A673 (cell line): Measurements from ENCODE around the gene FARP1.

ENCODE experiments used
- EZH2 ChIP-seq: fragments of 200-600 bp; sonication (generic); IDR thresholded peaks from 2 replicates; pipeline ENCODE4 v1.6.1; 2017; ENCODE audit warnings: borderline replicate concordance, low read depth, mild to moderate bottlenecking, mixed read lengths, antibody characterized with exemption, low read length; ENCODE audit not compliant: poor library complexity, severe bottlenecking
- TF ChIP-seq, protein P1 (sequence below): fragments of 300-800, 200-600 bp; sonication (generic); conservative IDR thresholded peaks from 2 replicates; pipeline ENCODE4 v1.5.1; 2017; ENCODE audit warnings: low read depth, mild to moderate bottlenecking, antibody characterized with exemption, low read length, moderate library complexity, mixed read lengths

DNA sequence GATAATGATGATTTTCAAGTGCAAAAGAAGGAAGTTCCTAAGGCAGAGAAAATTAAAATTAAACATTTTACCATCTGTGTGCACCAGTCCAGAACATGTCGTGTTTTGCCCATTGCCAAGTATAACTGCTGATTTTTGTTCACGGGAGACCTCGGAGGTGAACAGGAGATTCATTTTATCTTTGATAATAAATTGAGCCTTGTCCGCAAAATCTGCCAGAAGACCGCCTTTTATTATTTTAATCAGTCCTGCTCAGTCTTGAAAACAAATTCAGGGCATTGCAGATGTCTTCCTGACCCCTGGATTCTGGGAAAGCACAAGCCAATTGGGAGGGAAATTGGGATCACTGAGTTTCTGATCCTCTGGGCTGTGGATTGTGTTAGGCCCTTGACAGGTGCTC is 268.1 kb downstream of the FARP1 start:
- TF ChIP-seq, protein P1, sequence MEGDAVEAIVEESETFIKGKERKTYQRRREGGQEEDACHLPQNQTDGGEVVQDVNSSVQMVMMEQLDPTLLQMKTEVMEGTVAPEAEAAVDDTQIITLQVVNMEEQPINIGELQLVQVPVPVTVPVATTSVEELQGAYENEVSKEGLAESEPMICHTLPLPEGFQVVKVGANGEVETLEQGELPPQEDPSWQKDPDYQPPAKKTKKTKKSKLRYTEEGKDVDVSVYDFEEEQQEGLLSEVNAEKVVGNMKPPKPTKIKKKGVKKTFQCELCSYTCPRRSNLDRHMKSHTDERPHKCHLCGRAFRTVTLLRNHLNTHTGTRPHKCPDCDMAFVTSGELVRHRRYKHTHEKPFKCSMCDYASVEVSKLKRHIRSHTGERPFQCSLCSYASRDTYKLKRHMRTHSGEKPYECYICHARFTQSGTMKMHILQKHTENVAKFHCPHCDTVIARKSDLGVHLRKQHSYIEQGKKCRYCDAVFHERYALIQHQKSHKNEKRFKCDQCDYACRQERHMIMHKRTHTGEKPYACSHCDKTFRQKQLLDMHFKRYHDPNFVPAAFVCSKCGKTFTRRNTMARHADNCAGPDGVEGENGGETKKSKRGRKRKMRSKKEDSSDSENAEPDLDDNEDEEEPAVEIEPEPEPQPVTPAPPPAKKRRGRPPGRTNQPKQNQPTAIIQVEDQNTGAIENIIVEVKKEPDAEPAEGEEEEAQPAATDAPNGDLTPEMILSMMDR = no peak
- no peak for TF ChIP-seq EZH2
